GM18870 (cell line): ENCODE data around the gene BNIP5.

Source experiments
- ATAC-seq: cut with Tn5 transposase; IDR thresholded peaks from one replicate; pipeline ENCODE4 v1.9.1; 2021; ENCODE audit warnings: moderate library complexity; ENCODE audit not compliant: unreplicated experiment

Gene BNIP5

GRCh38 chr6:36301085-36301658 lies 35.5 kb downstream of the BNIP5 start:
- no peak for ATAC-seq

- no peak for ATAC-seq
Observed at GRCh38 chr6:36298027-36298426, 38.7 kb downstream of the BNIP5 start.

GRCh38 chr6:36297511-36297910 lies 39.2 kb downstream of the BNIP5 start:
- no peak for ATAC-seq

- ATAC-seq, result no peak
Observed at GRCh38 chr6:36297051-36297450, 39.6 kb downstream of the BNIP5 start.

- no peak for ATAC-seq
Observed at GRCh38 chr6:36296240-36296639, 40.4 kb downstream of the BNIP5 start.

- ATAC-seq, result no peak
Observed at GRCh38 chr6:36292170-36292569, 44.5 kb downstream of the BNIP5 start.

GRCh38 chr6:36290668-36291620 lies 45.7 kb downstream of the BNIP5 start:
- no peak for ATAC-seq

- no peak for ATAC-seq
Observed at GRCh38 chr6:36289281-36289878, 47.3 kb downstream of the BNIP5 start.

GRCh38 chr6:36286858-36287257 lies 49.8 kb downstream of the BNIP5 start:
- ATAC-seq, result no peak

- ATAC-seq, result no peak
Observed at GRCh38 chr6:36285797-36286196, 50.9 kb downstream of the BNIP5 start.

- no peak for ATAC-seq
Observed at GRCh38 chr6:36285187-36285671, 51.5 kb downstream of the BNIP5 start.

GRCh38 chr6:36284359-36284758 lies 52.3 kb downstream of the BNIP5 start:
- no peak for ATAC-seq

GRCh38 chr6:36283608-36284007 lies 53.1 kb downstream of the BNIP5 start:
- ATAC-seq, result no peak

GRCh38 chr6:36280983-36281382 lies 55.7 kb downstream of the BNIP5 start:
- ATAC-seq, result no peak

- no peak for ATAC-seq
Observed at GRCh38 chr6:36280467-36280866, 56.2 kb downstream of the BNIP5 start.

- ATAC-seq, result no peak
Observed at GRCh38 chr6:36277946-36278470, 58.7 kb downstream of the BNIP5 start.

- no peak for ATAC-seq
Observed at GRCh38 chr6:36276581-36277536, 59.8 kb downstream of the BNIP5 start.

GRCh38 chr6:36273802-36274514 lies 62.7 kb downstream of the BNIP5 start:
- no peak for ATAC-seq

- no peak for ATAC-seq
Observed at GRCh38 chr6:36273067-36273466, 63.6 kb downstream of the BNIP5 start.

GRCh38 chr6:36272234-36272633 lies 64.5 kb downstream of the BNIP5 start:
- ATAC-seq, result no peak
